HepG2 (cell line): ENCODE data around the gene NPPA. TPM values are rescaled to one million over a fixed set of nuclear protein-coding genes. Genes with fewer than 3 reads are reported as not detected.

Experiments used
- ATAC-seq: fragments of 200-7000 bp; cut with Tn5 transposase; 3 replicates; pipeline ENCODE4 v1.9.1; 2020; ENCODE audit warnings: mild to moderate bottlenecking, moderate library complexity
- BruUV-seq: library from RNA; stranded (reverse); fragments of 400-500 nt; replicated peaks from 2 replicates; lab custom pipeline; 2021; lab: Mats Ljungman, UMichigan
- CTCF ChIA-PET: fragments of 300-600 bp; formaldehyde crosslinking; extraction: SDS; loops from one replicate; lab custom pipeline; 2021; ENCODE audit warnings: low total read pairs, inconsistent platforms, low intra/inter-chr PET ratio; lab: Yijun Ruan, JAX
- POLR2A ChIA-PET: fragments of 350-600 bp; sonication (Branson Sonifier 250); formaldehyde crosslinking; loops from one replicate; lab custom pipeline; 2020; ENCODE audit warnings: antibody characterized with exemption, inconsistent platforms; lab: Yijun Ruan, JAX
- DNase-seq: peaks from one replicate; pipeline ENCODE4 v3.0.0-alpha.2; 2015; ENCODE audit warnings: low spot score
- FAIRE-seq: peaks from 3 replicates; lab custom pipeline; 2011; peaks lifted over from hg19 to GRCh38; lab: Jason Lieb, UNC
- H2AFZ ChIP-seq: one replicate; pipeline ENCODE4 v1.6.1; 2011; ENCODE audit warnings: low read length, inconsistent platforms
- H3K27ac ChIP-seq: fragments of 300-600 bp; 3 replicates; pipeline ENCODE4 v1.8.0; 2011; ENCODE audit warnings: mixed run types, mild to moderate bottlenecking, mixed read lengths, low read length, inconsistent platforms; ENCODE audit not compliant: insufficient read depth; ENCODE audit errors: extremely low read length
- H3K27me3 ChIP-seq, 2 experiments: fragments of 200-600 bp in 1 of 2; 2 replicates in 1 of 2; 3 replicates in 1 of 2; pipeline versions ENCODE4 v1.6.0 to v1.8.0; 2011; ENCODE audit warnings: low read length in 2 of 2, mild to moderate bottlenecking in 2 of 2, moderate library complexity in 2 of 2, inconsistent platforms in 1 of 2; ENCODE audit not compliant: insufficient read depth in 2 of 2, control insufficient read depth in 1 of 2
- H3K36me3 ChIP-seq, 2 experiments: fragments of 200-600 bp in 1 of 2; replicated peaks in 1 of 2; 2 replicates in 1 of 2; 3 replicates in 1 of 2; pipeline versions ENCODE4 v1.5.1 to v1.8.0; 2011; ENCODE audit warnings: low read length in 2 of 2, inconsistent platforms in 1 of 2; ENCODE audit not compliant: insufficient read depth in 2 of 2, control insufficient read depth in 1 of 2
- H3K4me1 ChIP-seq: 2 replicates; pipeline ENCODE4 v1.5.1; 2012; ENCODE audit warnings: low read length, inconsistent platforms; ENCODE audit not compliant: insufficient read depth
- H3K4me2 ChIP-seq: 2 replicates; pipeline ENCODE4 v1.6.0; 2011; ENCODE audit warnings: low read depth, low read length, inconsistent platforms
- H3K4me3 ChIP-seq, 3 experiments: fragments of 200-600 bp in 1 of 3; sonication (generic), shearing (Covaris generic) in 1 of 3; replicated peaks in 1 of 3; 2 replicates each; pipeline ENCODE4 v1.5.1; 2011 to 2016; ENCODE audit warnings: low read length in 3 of 3, inconsistent platforms in 2 of 3, low read depth in 2 of 3, mild to moderate bottlenecking in 2 of 3, control low read depth in 1 of 3, mixed read lengths in 1 of 3; ENCODE audit not compliant: insufficient read depth in 1 of 3
- H3K79me2 ChIP-seq: one replicate; pipeline ENCODE4 v1.6.1; 2011; ENCODE audit warnings: low read length, inconsistent platforms; ENCODE audit not compliant: insufficient read depth
- H3K9ac ChIP-seq: 2 replicates; pipeline ENCODE4 v1.6.0; 2011; ENCODE audit warnings: mild to moderate bottlenecking, low read depth, low read length, inconsistent platforms; ENCODE audit not compliant: insufficient read depth
- H3K9me3 ChIP-seq: 2 replicates; pipeline ENCODE4 v1.5.1; 2012; ENCODE audit warnings: mild to moderate bottlenecking, low read length
- H4K20me1 ChIP-seq: 2 replicates; pipeline ENCODE4 v1.6.0; 2011; ENCODE audit warnings: inconsistent platforms, mild to moderate bottlenecking, low read length, moderate library complexity; ENCODE audit not compliant: insufficient read depth
- ELF4 ChIP-seq: sonication (generic); formaldehyde crosslinking; IDR thresholded peaks from 2 replicates; pipeline ENCODE4 v1.5.0; 2020; ENCODE audit warnings: missing genetic modification reagents, mild to moderate bottlenecking, moderate library complexity, borderline replicate concordance
- NRL ChIP-seq: sonication (generic); formaldehyde crosslinking; IDR thresholded peaks from 2 replicates; pipeline ENCODE4 v1.5.0; 2020; ENCODE audit warnings: missing genetic modification reagents, mild to moderate bottlenecking, moderate library complexity, borderline replicate concordance
- WGBS: methylation state at CpG from one replicate; pipeline ENCODE4 v1.1.6; 2017; ENCODE audit warnings: low lambda C conversion rate; 5-methylcytosine and 5-hydroxymethylcytosine counted together
- in situ Hi-C: cut with HindIII; loops from 2 replicates; pipeline ENCODE4 v1.10.0; 2017; ENCODE audit warnings: low pct_unique_long_range_greater_than_20kb; ENCODE audit not compliant: extremely low pct_ligation_motif_present
- intact Hi-C: fragments of 100-400 bp; cut with micrococcal nuclease; formaldehyde crosslinking; loops from one replicate; pipeline ENCODE4 v1.10.0; 2022; ENCODE audit not compliant: unreplicated experiment
- polyA plus RNA-seq, 8 experiments: library from polyadenylated mRNA; depleted of rRNA in 3 of 8; stranded (reverse) in 7 of 8; unstranded in 1 of 8; fragments of >200 nt; fragmentation: Illumina TruSeq in 4 of 8; extraction: Trizol in 4 of 8; gene quantifications; 2 replicates each; pipeline versions ENCODE4 v1.2.1 to v1.2.3, GENCODE V29; 2011 to 2016; ENCODE audit warnings: low read depth in 4 of 8, missing spikeins in 1 of 8, mixed read lengths in 1 of 8; ENCODE audit not compliant: insufficient read depth in 1 of 8
- total RNA-seq, 5 experiments: library from RNA; depleted of rRNA; stranded (reverse); fragments of >200 nt; fragmentation: Illumina TruSeq; extraction: Trizol; gene quantifications; 2 replicates each; pipeline ENCODE4 v1.2.3, GENCODE V29; 2016; ENCODE audit warnings: low read depth in 1 of 5
- TF ChIP-seq, protein P1 (sequence below): fragments of 450-650 bp; IDR thresholded peaks from 2 replicates; pipeline ENCODE4 v1.6.1; 2016
- TF ChIP-seq, protein P2 (sequence below): sonication (generic); formaldehyde crosslinking; IDR thresholded peaks from 2 replicates; pipeline ENCODE4 v1.5.1; 2020; ENCODE audit warnings: mild to moderate bottlenecking, missing genetic modification reagents, moderate library complexity

NPPA gene
- total and polyA plus RNA-seq, 2 of the 13 experiments (the other 11 are each of a cell fraction or from before 2014, with no cell fraction given), result not detected

DNA sequence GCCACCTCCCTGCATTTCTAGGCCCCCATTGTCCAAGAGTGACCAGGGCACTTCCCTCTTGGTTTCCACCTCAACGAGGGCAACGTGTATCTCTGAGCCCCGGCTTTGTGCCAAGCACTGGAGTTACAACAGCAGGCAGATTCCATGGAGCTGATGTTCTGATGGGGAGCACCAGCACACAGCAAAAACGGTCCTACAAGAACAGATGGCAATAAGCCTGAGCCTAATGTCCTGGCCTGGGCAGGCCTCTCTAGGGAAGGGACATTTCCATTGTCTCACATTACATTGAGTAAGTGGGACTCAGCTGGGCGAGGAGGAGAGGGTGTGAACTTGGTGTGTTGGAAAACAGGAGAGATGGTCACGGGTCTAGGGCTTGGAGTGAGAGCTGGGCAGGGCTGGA is 38.3 kb upstream of the NPPA start:
- H3K27me3 ChIP-seq, result peaks cover 0 to 5% of the 10 kb centered on the region in 2 experiments; a peak in 1 of 5 replicates
- H3K4me2 ChIP-seq, result no peak overlapping the region; the same call in 1 of the 2 replicates
- ChIA-PET CTCF (no interaction called here), POLR2A (no interaction called here)
- no TSS peak for BruUV-seq
- no peak for ATAC-seq
- no peaks in the 10 kb centered on the region for H3K79me2 ChIP-seq
- no peak overlapping the region for H3K27ac ChIP-seq
- in situ Hi-C loops (no loop called here), intact Hi-C loops (no loop called here)
- H3K9me3 ChIP-seq, result no peaks in the 10 kb centered on the region
- no peak overlapping the region for H3K9ac ChIP-seq
- no peak for DNase-seq
- WGBS, result 17% methylated on average over 6 of the region's 6 CpGs
- H3K36me3 ChIP-seq, result no peaks in the 10 kb centered on the region
- H3K4me1 ChIP-seq, result peaks cover 68% of the 10 kb centered on the region
- TF ChIP-seq ELF4 (no peak), NRL (CRISPR knock-in tag) (0 out of 2 replicates have a peak, but pooled peaks have one; percentile 7)
- TF ChIP-seq, protein P1, sequence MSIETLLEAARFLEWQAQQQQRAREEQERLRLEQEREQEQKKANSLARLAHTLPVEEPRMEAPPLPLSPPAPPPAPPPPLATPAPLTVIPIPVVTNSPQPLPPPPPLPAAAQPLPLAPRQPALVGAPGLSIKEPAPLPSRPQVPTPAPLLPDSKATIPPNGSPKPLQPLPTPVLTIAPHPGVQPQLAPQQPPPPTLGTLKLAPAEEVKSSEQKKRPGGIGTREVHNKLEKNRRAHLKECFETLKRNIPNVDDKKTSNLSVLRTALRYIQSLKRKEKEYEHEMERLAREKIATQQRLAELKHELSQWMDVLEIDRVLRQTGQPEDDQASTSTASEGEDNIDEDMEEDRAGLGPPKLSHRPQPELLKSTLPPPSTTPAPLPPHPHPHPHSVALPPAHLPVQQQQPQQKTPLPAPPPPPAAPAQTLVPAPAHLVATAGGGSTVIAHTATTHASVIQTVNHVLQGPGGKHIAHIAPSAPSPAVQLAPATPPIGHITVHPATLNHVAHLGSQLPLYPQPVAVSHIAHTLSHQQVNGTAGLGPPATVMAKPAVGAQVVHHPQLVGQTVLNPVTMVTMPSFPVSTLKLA, result no peak
- TF ChIP-seq, protein P2, sequence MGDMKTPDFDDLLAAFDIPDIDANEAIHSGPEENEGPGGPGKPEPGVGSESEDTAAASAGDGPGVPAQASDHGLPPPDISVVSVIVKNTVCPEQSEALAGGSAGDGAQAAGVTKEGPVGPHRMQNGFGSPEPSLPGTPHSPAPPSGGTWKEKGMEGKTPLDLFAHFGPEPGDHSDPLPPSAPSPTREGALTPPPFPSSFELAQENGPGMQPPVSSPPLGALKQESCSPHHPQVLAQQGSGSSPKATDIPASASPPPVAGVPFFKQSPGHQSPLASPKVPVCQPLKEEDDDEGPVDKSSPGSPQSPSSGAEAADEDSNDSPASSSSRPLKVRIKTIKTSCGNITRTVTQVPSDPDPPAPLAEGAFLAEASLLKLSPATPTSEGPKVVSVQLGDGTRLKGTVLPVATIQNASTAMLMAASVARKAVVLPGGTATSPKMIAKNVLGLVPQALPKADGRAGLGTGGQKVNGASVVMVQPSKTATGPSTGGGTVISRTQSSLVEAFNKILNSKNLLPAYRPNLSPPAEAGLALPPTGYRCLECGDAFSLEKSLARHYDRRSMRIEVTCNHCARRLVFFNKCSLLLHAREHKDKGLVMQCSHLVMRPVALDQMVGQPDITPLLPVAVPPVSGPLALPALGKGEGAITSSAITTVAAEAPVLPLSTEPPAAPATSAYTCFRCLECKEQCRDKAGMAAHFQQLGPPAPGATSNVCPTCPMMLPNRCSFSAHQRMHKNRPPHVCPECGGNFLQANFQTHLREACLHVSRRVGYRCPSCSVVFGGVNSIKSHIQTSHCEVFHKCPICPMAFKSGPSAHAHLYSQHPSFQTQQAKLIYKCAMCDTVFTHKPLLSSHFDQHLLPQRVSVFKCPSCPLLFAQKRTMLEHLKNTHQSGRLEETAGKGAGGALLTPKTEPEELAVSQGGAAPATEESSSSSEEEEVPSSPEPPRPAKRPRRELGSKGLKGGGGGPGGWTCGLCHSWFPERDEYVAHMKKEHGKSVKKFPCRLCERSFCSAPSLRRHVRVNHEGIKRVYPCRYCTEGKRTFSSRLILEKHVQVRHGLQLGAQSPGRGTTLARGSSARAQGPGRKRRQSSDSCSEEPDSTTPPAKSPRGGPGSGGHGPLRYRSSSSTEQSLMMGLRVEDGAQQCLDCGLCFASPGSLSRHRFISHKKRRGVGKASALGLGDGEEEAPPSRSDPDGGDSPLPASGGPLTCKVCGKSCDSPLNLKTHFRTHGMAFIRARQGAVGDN (CRISPR knock-in tag), result 0 out of 2 replicates have a peak, but pooled peaks have one; percentile 22
- H3K4me3 ChIP-seq, result no peak overlapping the region
- no peak for FAIRE-seq
- no peak overlapping the region for H2AFZ ChIP-seq
- H4K20me1 ChIP-seq, result no peaks in the 10 kb centered on the region
